SU-DHL-6 (cell line): Measurements from ENCODE around the gene ITGB8.

Experiments used
- H2AFZ ChIP-seq: fragments of 200-600 bp; sonication (generic); 2 replicates; pipeline ENCODE4 v1.6.1; 2014; ENCODE audit warnings: low read depth, mild to moderate bottlenecking, moderate library complexity, mixed read lengths, antibody characterized with exemption, low read length; ENCODE audit not compliant: severe bottlenecking
- H3F3A ChIP-seq: fragments of 200-600 bp; shearing (Covaris generic); 2 replicates; pipeline ENCODE4 v1.6.0; 2016; ENCODE audit warnings: antibody characterized with exemption, mild to moderate bottlenecking; ENCODE audit not compliant: insufficient read depth
- H3K27ac ChIP-seq: fragments of 200-600 bp; sonication (generic); 2 replicates; pipeline ENCODE4 v1.5.1; 2016; ENCODE audit warnings: low read depth, mild to moderate bottlenecking, low read length, moderate library complexity, mixed read lengths
- H3K27me3 ChIP-seq: fragments of 200-600 bp; sonication (generic), shearing (Covaris generic); 2 replicates; pipeline ENCODE4 v1.6.0; 2014; ENCODE audit warnings: mild to moderate bottlenecking, low read length
- H3K36me3 ChIP-seq: fragments of 200-600 bp; sonication (generic); 2 replicates; pipeline ENCODE4 v1.6.1; 2014; ENCODE audit warnings: mild to moderate bottlenecking, low read length, mixed read lengths
- H3K4me2 ChIP-seq: fragments of 300-600, 200-600 bp; shearing (Covaris generic), sonication (generic); 2 replicates; pipeline ENCODE4 v1.6.0; 2014; ENCODE audit warnings: low read length, low read depth, mild to moderate bottlenecking; ENCODE audit not compliant: poor library complexity, severe bottlenecking
- H3K4me3 ChIP-seq: fragments of 200-600 bp; sonication (generic); 2 replicates; pipeline ENCODE4 v1.5.1; 2014; ENCODE audit warnings: antibody characterized with exemption, low read length, mild to moderate bottlenecking, mixed read lengths; ENCODE audit not compliant: insufficient read depth, poor library complexity, severe bottlenecking
- H3K79me2 ChIP-seq: fragments of 200-600 bp; sonication (generic); 2 replicates; pipeline ENCODE4 v1.6.1; 2014; ENCODE audit warnings: mild to moderate bottlenecking, low read length, moderate library complexity; ENCODE audit not compliant: insufficient read depth
- H3K9ac ChIP-seq: fragments of 200-600 bp; sonication (generic); 2 replicates; pipeline ENCODE4 v1.7.0; 2014; ENCODE audit warnings: mild to moderate bottlenecking, low read length
- H3K9me2 ChIP-seq: fragments of 200-600 bp; sonication (generic); replicated peaks from 2 replicates; pipeline ENCODE4 v1.6.1; 2014; ENCODE audit warnings: low read length; ENCODE audit not compliant: insufficient read depth
- H3K9me3 ChIP-seq: fragments of 200-600 bp; sonication (generic); 2 replicates; pipeline ENCODE4 v1.6.1; 2014; ENCODE audit warnings: low read length, mixed read lengths; ENCODE audit not compliant: insufficient read depth
- H4K20me1 ChIP-seq: fragments of 200-600 bp; sonication (generic); 2 replicates; pipeline ENCODE4 v1.6.1; 2014; ENCODE audit warnings: low read depth, mild to moderate bottlenecking, antibody characterized with exemption, low read length, moderate library complexity, mixed read lengths
- EZH2phosphoT487 ChIP-seq: fragments of 200-600 bp; sonication (generic), shearing (Covaris generic); conservative IDR thresholded peaks from 2 replicates; pipeline ENCODE4 v1.6.1; 2018; ENCODE audit warnings: mild to moderate bottlenecking, antibody characterized with exemption, low read length, moderate library complexity, mixed read lengths
- TF ChIP-seq, protein P1 (sequence below): fragments of 200-600 bp; sonication (generic); IDR thresholded peaks from one replicate; pipeline ENCODE4 v1.5.1; 2017; ENCODE audit warnings: antibody characterized with exemption, mild to moderate bottlenecking, low read length, moderate library complexity; ENCODE audit not compliant: insufficient read depth, poor library complexity, severe bottlenecking

The ITGB8 gene

DNA sequence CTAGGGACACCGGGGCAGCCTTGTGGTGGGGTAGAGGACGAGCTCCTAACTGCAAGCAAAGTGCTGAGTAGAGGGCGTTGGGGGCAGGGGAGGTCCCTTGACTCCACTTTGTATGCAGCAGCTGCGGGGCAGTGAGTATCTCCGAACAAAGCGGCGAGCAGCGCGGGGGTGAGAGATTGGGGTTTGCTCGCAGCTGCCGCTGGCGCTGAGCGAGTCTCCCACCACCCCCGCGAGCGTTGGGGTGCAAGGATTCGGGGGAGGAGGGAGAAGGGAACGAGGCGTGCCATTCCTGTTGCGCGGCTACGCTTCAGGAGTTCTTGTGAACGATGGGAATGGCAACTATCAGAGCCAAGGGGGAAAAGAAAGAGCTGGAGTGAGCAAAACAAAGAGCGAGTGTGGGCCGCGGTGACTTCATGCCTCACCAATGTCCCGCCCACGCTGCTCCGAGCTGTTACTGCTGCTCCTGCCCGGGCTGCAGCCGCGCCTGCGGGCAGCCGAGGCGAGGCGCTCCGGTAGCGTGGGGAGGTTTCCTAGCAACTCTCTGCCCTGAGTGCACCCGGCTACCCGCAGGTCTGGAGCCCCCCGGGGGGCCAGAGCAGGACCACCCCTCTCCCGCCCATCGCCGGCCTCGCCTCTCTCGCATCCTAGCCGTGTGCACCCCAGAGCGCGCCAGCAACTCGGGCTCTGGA is at the start of gene ITGB8:
TSS of gene ITGB8 (plus strand) at position 662 of the 689 bp plus-strand sequence. CDS start 907 bp downstream, outside the sequence.
- Histone ChIP-seq H3K4me2 (peak within 1 kb of the TSS; percentile 73), H3K27ac (no peak within 1 kb of the TSS), H3K4me3 (peak within 1 kb of the TSS; percentile 54), H3F3A (peaks cover 4% of the 10 kb centered on the region; the same call in 1 of the 2 replicates), H3K9ac (peak within 1 kb of the TSS; percentile 44), H3K9me2 (no peaks in the 10 kb centered on the region), H3K36me3 (no peaks in the 10 kb centered on the region), H2AFZ (peak within 1 kb of the TSS; percentile 82), H3K27me3 (no peaks in the 10 kb centered on the region), H4K20me1 (no peaks in the 10 kb centered on the region), H3K79me2 (no peaks in the 10 kb centered on the region), H3K9me3 (no peaks in the 10 kb centered on the region)
- TF ChIP-seq, protein P1, sequence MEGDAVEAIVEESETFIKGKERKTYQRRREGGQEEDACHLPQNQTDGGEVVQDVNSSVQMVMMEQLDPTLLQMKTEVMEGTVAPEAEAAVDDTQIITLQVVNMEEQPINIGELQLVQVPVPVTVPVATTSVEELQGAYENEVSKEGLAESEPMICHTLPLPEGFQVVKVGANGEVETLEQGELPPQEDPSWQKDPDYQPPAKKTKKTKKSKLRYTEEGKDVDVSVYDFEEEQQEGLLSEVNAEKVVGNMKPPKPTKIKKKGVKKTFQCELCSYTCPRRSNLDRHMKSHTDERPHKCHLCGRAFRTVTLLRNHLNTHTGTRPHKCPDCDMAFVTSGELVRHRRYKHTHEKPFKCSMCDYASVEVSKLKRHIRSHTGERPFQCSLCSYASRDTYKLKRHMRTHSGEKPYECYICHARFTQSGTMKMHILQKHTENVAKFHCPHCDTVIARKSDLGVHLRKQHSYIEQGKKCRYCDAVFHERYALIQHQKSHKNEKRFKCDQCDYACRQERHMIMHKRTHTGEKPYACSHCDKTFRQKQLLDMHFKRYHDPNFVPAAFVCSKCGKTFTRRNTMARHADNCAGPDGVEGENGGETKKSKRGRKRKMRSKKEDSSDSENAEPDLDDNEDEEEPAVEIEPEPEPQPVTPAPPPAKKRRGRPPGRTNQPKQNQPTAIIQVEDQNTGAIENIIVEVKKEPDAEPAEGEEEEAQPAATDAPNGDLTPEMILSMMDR = no peak
- no peak for TF ChIP-seq EZH2phosphoT487

DNA sequence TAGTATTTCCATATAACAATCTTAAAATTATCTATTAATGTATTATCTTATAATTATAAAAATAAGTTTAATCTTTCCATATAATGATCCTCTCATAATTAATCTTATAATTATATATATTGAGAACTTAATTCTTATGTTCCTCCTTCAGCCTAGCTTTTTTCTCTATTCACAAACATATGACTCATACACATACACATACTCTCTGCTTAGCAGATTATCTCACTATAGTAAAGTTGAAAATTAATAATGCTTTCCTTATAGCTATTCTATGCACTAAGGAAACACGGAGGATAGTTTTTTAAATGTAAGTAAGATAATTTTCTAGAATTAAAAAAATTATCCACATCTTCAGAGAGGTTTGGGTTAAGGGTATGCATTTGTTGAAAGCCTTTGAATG is 47.7 kb upstream of the ITGB8 start:
- peaks cover 5% of the 10 kb centered on the region for H3F3A ChIP-seq
- TF ChIP-seq EZH2phosphoT487 = no peak
- TF ChIP-seq, protein P1 = no peak
- H3K79me2 ChIP-seq = no peaks in the 10 kb centered on the region
- H2AFZ ChIP-seq = no peak overlapping the region
- no peaks in the 10 kb centered on the region for H4K20me1 ChIP-seq
- H3K9me3 ChIP-seq = no peaks in the 10 kb centered on the region
- no peak overlapping the region for H3K4me3 ChIP-seq
- no peak overlapping the region for H3K9ac ChIP-seq
- H3K27me3 ChIP-seq = no peaks in the 10 kb centered on the region
- no peak overlapping the region for H3K4me2 ChIP-seq
- no peak overlapping the region for H3K27ac ChIP-seq
- no peaks in the 10 kb centered on the region for H3K9me2 ChIP-seq
- no peaks in the 10 kb centered on the region for H3K36me3 ChIP-seq

DNA sequence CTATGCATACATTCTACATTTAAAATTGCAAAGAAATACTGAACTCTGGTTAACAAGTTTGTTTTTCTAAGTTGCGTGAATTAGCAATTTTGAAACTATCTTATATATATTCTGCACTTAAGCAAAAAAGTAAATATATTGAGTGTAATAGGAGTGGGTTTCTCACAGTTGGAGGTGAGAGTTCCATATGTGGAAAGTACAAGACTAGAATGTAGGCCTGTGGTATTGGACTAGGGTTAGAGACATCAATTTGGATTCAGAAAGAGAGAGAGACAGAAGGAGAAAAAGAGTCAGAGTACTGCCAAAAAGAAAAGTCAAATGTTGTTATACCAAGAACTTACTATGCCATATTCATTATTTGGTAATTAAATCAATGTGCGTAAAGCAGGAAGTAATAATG is 47.3 kb upstream of the ITGB8 start:
- Histone ChIP-seq H3K4me3 (no peak overlapping the region), H3K9me2 (no peaks in the 10 kb centered on the region), H3K79me2 (no peaks in the 10 kb centered on the region), H3K4me2 (no peak overlapping the region), H4K20me1 (no peaks in the 10 kb centered on the region), H3K36me3 (no peaks in the 10 kb centered on the region), H2AFZ (no peak overlapping the region), H3K27me3 (no peaks in the 10 kb centered on the region), H3K9me3 (no peaks in the 10 kb centered on the region), H3K27ac (no peak overlapping the region), H3K9ac (no peak overlapping the region), H3F3A (peaks cover 5% of the 10 kb centered on the region)
- no peak for TF ChIP-seq EZH2phosphoT487
- TF ChIP-seq, protein P1 = no peak
